IMR-90 (cell line): ENCODE results near the gene AHNAK. TPM values are rescaled to one million over a fixed set of nuclear protein-coding genes. Genes with fewer than 3 reads are reported as not detected.
A peak's percentile ranks its signal among the peaks of the same experiment; 100 is the strongest.

Source experiments
- ATAC-seq: fragments of 200-7000 bp; cut with Tn5 transposase; 2 replicates; pipeline ENCODE4 v1.9.1; 2020; ENCODE audit warnings: low read depth, mild to moderate bottlenecking, moderate library complexity
- BruUV-seq: library from RNA; stranded (reverse); fragments of 400-500 nt; replicated peaks from 2 replicates; lab custom pipeline; 2021; lab: Mats Ljungman, UMichigan
- CTCF ChIA-PET: fragments of 300-600 bp; formaldehyde crosslinking; extraction: SDS; loops from one replicate; lab custom pipeline; 2021; ENCODE audit warnings: antibody characterized with exemption; lab: Yijun Ruan, JAX
- POLR2A ChIA-PET: fragments of 300-600 bp; sonication (Branson Sonifier 250); formaldehyde crosslinking; loops from one replicate; lab custom pipeline; 2022; ENCODE audit warnings: antibody characterized with exemption; ENCODE audit not compliant: unreplicated experiment; lab: Charles Lee
- DNase-seq: peaks from one replicate; pipeline ENCODE4 v3.0.0; 2013
- H2AFZ ChIP-seq: replicated peaks from 2 replicates; pipeline ENCODE3; 2013; ENCODE audit warnings: low read length, mild to moderate bottlenecking; ENCODE audit not compliant: poor library complexity
- H2AK5ac ChIP-seq: 2 replicates; pipeline ENCODE4 v1.6.1; 2013; ENCODE audit warnings: low read depth, low read length, inconsistent platforms
- H2AK9ac ChIP-seq: replicated peaks from 2 replicates; pipeline ENCODE3; 2013; ENCODE audit warnings: mild to moderate bottlenecking, low read depth, low read length, moderate library complexity; ENCODE audit not compliant: poor library complexity
- H2BK120ac ChIP-seq: 2 replicates; pipeline ENCODE4 v1.6.1; 2013; ENCODE audit warnings: low read depth, low read length, inconsistent platforms
- H2BK15ac ChIP-seq: 3 replicates; pipeline ENCODE4 v1.6.1; 2013; ENCODE audit warnings: low read depth, low read length, inconsistent platforms
- H2BK20ac ChIP-seq: 2 replicates; pipeline ENCODE4 v1.6.1; 2013; ENCODE audit warnings: low read depth, mild to moderate bottlenecking, inconsistent platforms, low read length, moderate library complexity
- H2BK5ac ChIP-seq: 2 replicates; pipeline ENCODE4 v1.6.1; 2013; ENCODE audit warnings: mild to moderate bottlenecking, low read depth, low read length, inconsistent platforms; ENCODE audit not compliant: poor library complexity, severe bottlenecking
- H3K14ac ChIP-seq: replicated peaks from 2 replicates; pipeline ENCODE4 v1.6.1; 2013; ENCODE audit warnings: low read depth, low read length, inconsistent platforms
- H3K18ac ChIP-seq: 2 replicates; pipeline ENCODE4 v1.6.1; 2013; ENCODE audit warnings: low read depth, low read length, control low read depth
- H3K23ac ChIP-seq: 2 replicates; pipeline ENCODE4 v1.6.1; 2013; ENCODE audit warnings: low read depth, low read length, inconsistent platforms
- H3K27ac ChIP-seq: 2 replicates; pipeline ENCODE4 v1.5.1; 2013; ENCODE audit warnings: mild to moderate bottlenecking, control low read depth, low read length; ENCODE audit not compliant: insufficient read depth
- H3K27me3 ChIP-seq: 2 replicates; pipeline ENCODE4 v1.6.1; 2013; ENCODE audit warnings: low read length; ENCODE audit not compliant: control insufficient read depth, insufficient read depth
- H3K36me3 ChIP-seq: 2 replicates; pipeline ENCODE4 v1.6.1; 2013; ENCODE audit warnings: low read length, mixed read lengths; ENCODE audit not compliant: control insufficient read depth, insufficient read depth
- H3K4ac ChIP-seq: 2 replicates; pipeline ENCODE4 v1.6.1; 2013; ENCODE audit warnings: low read depth, low read length, inconsistent platforms
- H3K4me1 ChIP-seq: 2 replicates; pipeline ENCODE4 v1.6.1; 2013; ENCODE audit warnings: low read length, mixed read lengths; ENCODE audit not compliant: control insufficient read depth, insufficient read depth
- H3K4me2 ChIP-seq: 2 replicates; pipeline ENCODE4 v1.6.1; 2013; ENCODE audit warnings: low read depth, mild to moderate bottlenecking, control low read depth, low read length, moderate library complexity
- H3K4me3 ChIP-seq: 2 replicates; pipeline ENCODE4 v1.5.1; 2013; ENCODE audit warnings: low read depth, mild to moderate bottlenecking, control low read depth, low read length, moderate library complexity; ENCODE audit not compliant: insufficient read depth
- H3K56ac ChIP-seq: 2 replicates; pipeline ENCODE4 v1.6.1; 2013; ENCODE audit warnings: low read length, inconsistent platforms; ENCODE audit not compliant: insufficient read depth; ENCODE audit errors: extremely low read depth
- H3K79me1 ChIP-seq, 2 experiments: 2 replicates each; pipeline ENCODE4 v1.6.1; 2013; ENCODE audit warnings: low read length in 2 of 2, inconsistent platforms in 1 of 2, low read depth in 1 of 2
- H3K9ac ChIP-seq: 2 replicates; pipeline ENCODE4 v1.6.1; 2013; ENCODE audit warnings: low read depth, low read length, control low read depth
- H3K9me1 ChIP-seq: 2 replicates; pipeline ENCODE4 v1.6.1; 2013; ENCODE audit warnings: low read length, inconsistent platforms; ENCODE audit not compliant: insufficient read depth
- H3K9me3 ChIP-seq: 2 replicates; pipeline ENCODE4 v1.6.1; 2013; ENCODE audit warnings: low read length; ENCODE audit not compliant: control insufficient read depth, insufficient read depth
- H4K20me1 ChIP-seq: 2 replicates; pipeline ENCODE4 v1.6.1; 2013; ENCODE audit warnings: low read length, inconsistent platforms; ENCODE audit not compliant: insufficient read depth
- H4K5ac ChIP-seq: 2 replicates; pipeline ENCODE4 v1.6.1; 2013; ENCODE audit warnings: mild to moderate bottlenecking, low read depth, low read length, control low read depth
- H4K8ac ChIP-seq, 2 experiments: 2 replicates each; pipeline ENCODE4 v1.6.1; 2013; ENCODE audit warnings: low read depth in 2 of 2, low read length in 2 of 2, control low read depth in 1 of 2, inconsistent platforms in 1 of 2
- H4K91ac ChIP-seq: 2 replicates; pipeline ENCODE4 v1.6.1; 2013; ENCODE audit warnings: low read depth, low read length, inconsistent platforms; ENCODE audit not compliant: insufficient read depth
- FOS ChIP-seq: fragments of 150-350 bp; IDR thresholded peaks from 2 replicates; pipeline ENCODE4 v1.6.1; 2016; ENCODE audit warnings: low read depth, low read length
- MXI1 ChIP-seq: IDR thresholded peaks from 2 replicates; pipeline ENCODE4 v1.6.1; 2012; ENCODE audit warnings: low read depth, mild to moderate bottlenecking, low read length, moderate library complexity, borderline replicate concordance
- WGBS, 2 experiments: methylation state at CpG; one replicate each; pipeline versions ENCODE4 v1.1.5 to v1.1.7; 2013; ENCODE audit warnings: missing lambda C conversion rate in 2 of 2; ENCODE audit not compliant: insufficient read length in 1 of 2; ENCODE audit errors: extremely low coverage in 2 of 2; 5-methylcytosine and 5-hydroxymethylcytosine counted together
- dilution Hi-C: fragments of 300-500 bp; cut with HindIII; formaldehyde crosslinking; loops from one replicate; pipeline ENCODE4 v1.14.3; 2018; ENCODE audit warnings: low sequenced_read_pairs; ENCODE audit not compliant: unreplicated experiment
- in situ Hi-C: fragments of 300-500 bp; cut with MboI; formaldehyde crosslinking; loops from 3 replicates; pipeline ENCODE4 v1.14.3; 2019; ENCODE audit warnings: low sequenced_read_pairs, inconsistent platforms, mixed read lengths
- intact Hi-C: fragments of 100-400 bp; cut with micrococcal nuclease; formaldehyde crosslinking; loops from 2 replicates; pipeline ENCODE4 v1.10.0; 2022
- polyA plus RNA-seq, 3 experiments: library from polyadenylated mRNA; depleted of rRNA; stranded (reverse); fragments of >200 nt; gene quantifications; 2 replicates each; pipeline ENCODE4 v1.2.3, GENCODE V29; 2012; ENCODE audit warnings: low replicate concordance in 1 of 3
- total RNA-seq: library from RNA; depleted of rRNA; stranded (reverse); fragments of >200 nt; gene quantifications from 2 replicates; pipeline ENCODE4 v1.2.3, GENCODE V29; 2012

The AHNAK gene
- total and polyA plus RNA-seq, 2 of the 4 experiments (the other 2 are of a cell fraction), result 95.1 to 695 TPM

DNA sequence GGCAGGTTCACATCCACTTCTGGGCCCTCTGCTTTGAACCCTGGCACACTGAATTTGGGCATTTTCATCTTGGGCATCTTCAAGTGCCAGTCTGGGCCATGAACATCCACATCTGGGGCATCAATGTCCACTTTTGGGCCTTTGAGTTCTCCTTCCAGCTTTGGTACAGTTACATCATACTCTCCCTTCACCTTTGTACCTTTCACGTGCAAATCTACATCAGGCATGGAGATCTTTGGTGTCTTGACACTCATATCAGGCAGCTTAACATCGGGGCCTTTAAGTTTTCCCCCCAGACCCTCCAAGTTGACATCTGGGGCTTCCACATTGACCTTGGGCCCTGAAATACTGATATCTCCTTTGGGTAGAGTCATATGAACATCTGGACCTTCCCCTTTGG, 14.5 kb downstream of the AHNAK start:
- in situ Hi-C loops, result no loop called here
- H3K36me3 ChIP-seq, result peaks cover 90% of the 10 kb centered on the region

More for the DNA sequence above, 14.5 kb downstream of the AHNAK start:
- Histone ChIP-seq H2AK9ac (peak overlapping the region; percentile 29), H2AK5ac (no peak overlapping the region), H2BK120ac (no peak overlapping the region), H3K9me3 (no peaks in the 10 kb centered on the region), H3K4me2 (no peak overlapping the region), H3K18ac (no peak overlapping the region), H3K27me3 (no peaks in the 10 kb centered on the region), H3K79me1 (peaks cover 45 to 86% of the 10 kb centered on the region in 2 experiments), H3K4me3 (no peak overlapping the region), H3K14ac (no peak overlapping the region), H3K56ac (no peak overlapping the region), H4K20me1 (peaks cover 100% of the 10 kb centered on the region), H4K91ac (no peak overlapping the region), H3K9ac (no peak overlapping the region), H4K5ac (no peak overlapping the region), H4K8ac (no peak overlapping the region), H3K23ac (no peak overlapping the region), H2BK5ac (no peak overlapping the region), H3K9me1 (peaks cover 22% of the 10 kb centered on the region), H3K27ac (no peak overlapping the region), H3K4ac (no peak overlapping the region), H2AFZ (no peak overlapping the region), H3K4me1 (peaks cover 7% of the 10 kb centered on the region; the same call in 1 of the 2 replicates), H2BK20ac (no peak overlapping the region), H2BK15ac (no peak overlapping the region)
- ChIA-PET POLR2A (no interaction called here), CTCF (interaction anchor here (0.7 kb wide), 1 partner anchor 11 kb away, joined by 3 read pairs; no protein-coding TSS in a partner anchor)
- DNase-seq (no peak), ATAC-seq (no peak)
- TF ChIP-seq FOS (no peak), MXI1 (no peak)
- 100% methylated on average over 2 of the region's 2 CpGs; no CpG with 5 or more reads in 1 of the 2 experiments for WGBS, 2 experiments
- BruUV-seq, result no TSS peak
- dilution Hi-C loops, result no loop called here
- intact Hi-C loops, result no loop called here
